GM12875 (cell line): ENCODE measurements around the gene MED10.

Experiments used
- H3K4me3 ChIP-seq: one replicate; pipeline ENCODE4 v1.5.1; 2011; ENCODE audit warnings: low read depth, low read length, control low read depth
- TF ChIP-seq, protein P1 (sequence below): IDR thresholded peaks from 2 replicates; pipeline ENCODE4 v1.5.1; 2011; ENCODE audit warnings: low read depth, mild to moderate bottlenecking, control low read depth, inconsistent platforms, low read length, moderate library complexity, borderline replicate concordance; ENCODE audit not compliant: insufficient read depth

The MED10 gene

DNA sequence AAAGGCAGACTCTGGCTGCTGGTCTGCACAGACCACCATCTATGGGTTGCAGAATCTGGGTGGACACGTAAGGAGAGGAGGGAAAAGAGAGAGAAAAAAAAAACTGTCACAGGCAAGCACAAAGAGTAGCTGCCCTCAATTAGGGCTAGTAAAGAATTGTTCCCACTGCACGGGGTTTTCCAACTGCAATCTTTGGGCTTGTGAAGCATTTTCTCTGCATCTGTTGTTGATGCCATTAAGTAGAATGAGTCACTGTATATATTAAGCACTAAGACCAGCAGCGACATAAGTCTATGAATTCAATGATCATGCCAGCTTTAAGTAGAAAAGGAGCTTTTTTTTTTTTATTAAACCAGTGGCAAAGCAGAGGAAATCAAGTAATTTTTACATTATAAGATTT, 40.2 kb downstream of the MED10 start:
- TF ChIP-seq, protein P1, sequence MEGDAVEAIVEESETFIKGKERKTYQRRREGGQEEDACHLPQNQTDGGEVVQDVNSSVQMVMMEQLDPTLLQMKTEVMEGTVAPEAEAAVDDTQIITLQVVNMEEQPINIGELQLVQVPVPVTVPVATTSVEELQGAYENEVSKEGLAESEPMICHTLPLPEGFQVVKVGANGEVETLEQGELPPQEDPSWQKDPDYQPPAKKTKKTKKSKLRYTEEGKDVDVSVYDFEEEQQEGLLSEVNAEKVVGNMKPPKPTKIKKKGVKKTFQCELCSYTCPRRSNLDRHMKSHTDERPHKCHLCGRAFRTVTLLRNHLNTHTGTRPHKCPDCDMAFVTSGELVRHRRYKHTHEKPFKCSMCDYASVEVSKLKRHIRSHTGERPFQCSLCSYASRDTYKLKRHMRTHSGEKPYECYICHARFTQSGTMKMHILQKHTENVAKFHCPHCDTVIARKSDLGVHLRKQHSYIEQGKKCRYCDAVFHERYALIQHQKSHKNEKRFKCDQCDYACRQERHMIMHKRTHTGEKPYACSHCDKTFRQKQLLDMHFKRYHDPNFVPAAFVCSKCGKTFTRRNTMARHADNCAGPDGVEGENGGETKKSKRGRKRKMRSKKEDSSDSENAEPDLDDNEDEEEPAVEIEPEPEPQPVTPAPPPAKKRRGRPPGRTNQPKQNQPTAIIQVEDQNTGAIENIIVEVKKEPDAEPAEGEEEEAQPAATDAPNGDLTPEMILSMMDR = no peak
- no peak overlapping the region for H3K4me3 ChIP-seq

DNA sequence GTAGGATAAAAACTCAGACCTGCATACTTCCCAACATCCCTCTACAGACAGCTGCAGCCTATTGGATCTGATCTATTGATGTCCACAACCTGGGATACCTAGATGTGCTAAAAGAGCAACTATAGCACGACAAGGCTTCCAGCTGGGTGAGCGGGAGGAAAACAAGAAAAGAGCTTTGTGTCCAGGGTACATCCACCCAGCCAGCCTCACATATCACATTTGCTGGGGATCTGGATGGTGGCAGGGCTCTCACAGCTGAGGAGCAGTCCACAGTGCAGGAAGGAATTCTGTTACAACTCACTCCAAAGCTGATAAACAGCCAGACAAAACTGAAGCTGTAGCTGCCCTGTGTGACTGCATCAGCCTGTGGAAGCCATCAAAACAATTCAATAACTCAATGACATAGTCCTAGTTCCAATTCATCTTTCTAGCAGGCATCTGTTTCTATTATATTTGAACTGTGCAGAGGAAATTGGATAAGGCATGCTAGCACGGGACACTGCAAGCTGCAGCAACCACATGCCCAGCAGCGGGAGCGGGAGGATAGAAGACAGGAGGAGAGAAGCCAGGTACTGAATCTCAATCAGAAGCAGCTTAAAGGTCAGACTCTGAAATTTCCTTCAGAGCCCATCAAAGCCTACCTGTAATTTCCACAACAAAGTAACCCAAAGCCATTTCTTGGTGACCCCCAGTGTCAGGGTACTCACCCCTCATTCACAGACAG, 45.0 kb downstream of the MED10 start:
- TF ChIP-seq, protein P1 = no peak

DNA sequence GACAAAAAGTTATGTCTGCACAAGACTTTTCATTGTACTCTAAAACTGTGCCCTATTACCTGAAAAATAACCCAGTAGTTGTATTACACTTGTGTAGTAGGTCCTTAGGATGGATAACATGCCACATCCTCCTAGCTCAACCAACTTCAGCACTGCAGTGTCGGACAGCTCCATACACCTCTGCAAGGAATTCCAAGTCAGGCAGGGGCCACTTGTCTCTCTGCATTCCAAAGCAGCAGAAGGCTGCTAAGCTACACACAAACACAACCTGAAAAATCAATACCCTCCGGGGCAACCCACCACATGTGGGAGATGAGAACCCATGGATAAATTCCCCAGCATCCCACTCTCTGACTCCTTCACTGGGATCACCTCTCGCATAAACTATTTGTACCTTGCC, 50.2 kb downstream of the MED10 start:
- TF ChIP-seq, protein P1 = no peak

More for the DNA sequence above, 45.0 kb downstream of the MED10 start:
- no peak overlapping the region for H3K4me3 ChIP-seq

DNA sequence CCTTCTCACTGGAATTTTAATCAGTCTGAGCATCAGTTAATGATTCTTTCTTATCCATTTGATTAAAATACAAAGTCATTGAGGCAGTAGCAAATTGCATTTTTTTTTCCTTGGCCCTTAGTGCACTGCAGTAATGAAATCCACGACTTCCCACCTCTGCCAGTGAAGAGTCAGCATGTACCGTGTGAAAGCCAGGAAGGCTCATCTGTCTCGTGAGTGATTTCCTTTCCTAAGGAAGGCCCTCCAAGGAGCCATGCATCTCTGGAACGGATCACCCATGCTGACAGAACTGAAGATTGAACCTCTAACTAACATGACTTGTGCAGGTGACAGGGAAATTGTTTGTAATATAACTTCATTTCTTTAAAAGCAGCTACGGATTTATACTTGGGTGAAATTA, 51.6 kb downstream of the MED10 start:
- TF ChIP-seq, protein P1 = no peak
- H3K4me3 ChIP-seq = no peak overlapping the region

More for the DNA sequence above, 50.2 kb downstream of the MED10 start:
- H3K4me3 ChIP-seq = no peak overlapping the region

DNA sequence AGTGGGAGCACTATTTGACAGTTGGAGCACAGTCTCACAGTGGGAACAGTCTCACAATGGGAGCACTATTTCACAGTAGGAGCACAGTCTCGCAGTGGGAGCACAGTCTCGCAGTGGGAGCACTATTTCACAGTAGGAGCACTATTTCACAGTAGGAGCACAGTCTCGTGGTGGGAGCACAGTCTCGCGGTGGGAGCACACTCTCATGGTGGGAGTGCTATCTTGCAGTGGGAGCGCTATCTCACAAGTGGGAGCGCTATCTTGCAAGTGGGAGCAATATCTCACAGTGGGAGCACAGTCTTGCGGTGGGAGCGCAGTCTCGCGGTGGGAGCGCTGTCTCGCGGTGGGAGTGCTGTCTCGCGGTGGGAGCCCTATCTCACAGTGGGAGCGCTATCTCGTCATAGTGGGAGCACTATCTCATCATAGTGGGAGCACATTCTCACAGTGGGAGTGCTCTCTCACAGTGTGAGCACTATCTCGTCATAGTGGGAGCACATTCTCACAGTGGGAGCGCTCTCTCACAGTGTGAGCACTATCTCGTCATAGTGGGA, 56.1 kb downstream of the MED10 start:
- TF ChIP-seq, protein P1 = no peak
- H3K4me3 ChIP-seq = no peak overlapping the region
